Measurements from ENCODE around the gene CTSA. TPM values are rescaled to one million over a fixed set of nuclear protein-coding genes. Genes with fewer than 3 reads are reported as not detected.

Gene CTSA
- total RNA-seq, 1 donor = 61.3 TPM

DNA sequence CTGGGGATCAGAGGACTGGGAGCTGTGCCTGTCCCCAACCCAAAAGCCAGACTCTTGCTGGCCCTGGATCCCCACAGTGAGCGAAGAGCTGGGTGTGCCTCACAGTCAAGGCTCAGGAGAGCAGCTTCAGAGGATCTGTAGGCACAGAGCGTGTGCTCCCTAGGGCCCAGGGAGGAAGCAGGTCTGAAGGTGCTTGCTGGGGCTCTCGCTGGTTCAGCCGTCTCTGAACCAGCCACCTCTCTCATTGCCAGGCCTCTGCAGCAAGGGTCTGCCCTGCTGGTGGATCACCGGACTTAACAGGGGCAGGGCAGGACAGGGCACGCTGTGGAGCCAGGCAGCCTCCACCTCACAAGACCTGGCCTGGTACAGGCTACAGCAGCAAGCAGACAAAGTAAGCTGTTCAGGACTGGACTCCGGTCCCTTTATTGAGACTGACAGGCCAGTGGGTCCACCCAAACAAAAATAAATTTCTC is 57.2 kb downstream of the CTSA start:
- no peak for DNase-seq (ENCODE audit: low read depth)
- H3K4me3 ChIP-seq (ENCODE audit: low read depth, low read length) = no peak overlapping the region
- TF ChIP-seq, protein P1, sequence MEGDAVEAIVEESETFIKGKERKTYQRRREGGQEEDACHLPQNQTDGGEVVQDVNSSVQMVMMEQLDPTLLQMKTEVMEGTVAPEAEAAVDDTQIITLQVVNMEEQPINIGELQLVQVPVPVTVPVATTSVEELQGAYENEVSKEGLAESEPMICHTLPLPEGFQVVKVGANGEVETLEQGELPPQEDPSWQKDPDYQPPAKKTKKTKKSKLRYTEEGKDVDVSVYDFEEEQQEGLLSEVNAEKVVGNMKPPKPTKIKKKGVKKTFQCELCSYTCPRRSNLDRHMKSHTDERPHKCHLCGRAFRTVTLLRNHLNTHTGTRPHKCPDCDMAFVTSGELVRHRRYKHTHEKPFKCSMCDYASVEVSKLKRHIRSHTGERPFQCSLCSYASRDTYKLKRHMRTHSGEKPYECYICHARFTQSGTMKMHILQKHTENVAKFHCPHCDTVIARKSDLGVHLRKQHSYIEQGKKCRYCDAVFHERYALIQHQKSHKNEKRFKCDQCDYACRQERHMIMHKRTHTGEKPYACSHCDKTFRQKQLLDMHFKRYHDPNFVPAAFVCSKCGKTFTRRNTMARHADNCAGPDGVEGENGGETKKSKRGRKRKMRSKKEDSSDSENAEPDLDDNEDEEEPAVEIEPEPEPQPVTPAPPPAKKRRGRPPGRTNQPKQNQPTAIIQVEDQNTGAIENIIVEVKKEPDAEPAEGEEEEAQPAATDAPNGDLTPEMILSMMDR (IDR thresholded peaks at IDR 0.05; ENCODE audit: insufficient read depth, low read depth, low read length) = no peak

Other genes with a start within 250 kb of the CTSA start
- not detected in 2 replicates for gene WFDC11, start 221.1 kb upstream of the CTSA start, total RNA-seq
- gene WFDC13, start 189.3 kb upstream of the CTSA start, total RNA-seq = not detected in 2 replicates
- not detected in 2 replicates for gene WFDC10B, start 186.3 kb upstream of the CTSA start, total RNA-seq
- gene SPINT4, start 169.0 kb upstream of the CTSA start, total RNA-seq = not detected in 2 replicates
- 0.43 TPM in 1 of 2 replicates, not detected in the other for gene WFDC3, start 99.5 kb upstream of the CTSA start, total RNA-seq
- gene DNTTIP1, start 99.4 kb upstream of the CTSA start, total RNA-seq = 9.5 and 12.6 TPM in 2 replicates
- gene UBE2C, start 78.7 kb upstream of the CTSA start, total RNA-seq = 13.5 and 26.3 TPM in 2 replicates
- 0.32 and 0.43 TPM in 2 replicates for gene TNNC2, start 64.0 kb upstream of the CTSA start, total RNA-seq
- gene SNX21, start 57.5 kb upstream of the CTSA start, total RNA-seq = 50.5 and 60.9 TPM in 2 replicates
- 36.7 and 43.5 TPM in 2 replicates for gene ACOT8, start 33.9 kb upstream of the CTSA start, total RNA-seq
- 3.2 and 5.6 TPM in 2 replicates for gene ZSWIM3, start 33.7 kb upstream of the CTSA start, total RNA-seq
- 8.1 and 9.1 TPM in 2 replicates for gene ZSWIM1, start 10.1 kb upstream of the CTSA start, total RNA-seq
- gene SPATA25, start 3.7 kb upstream of the CTSA start, total RNA-seq = 0.43 and 1.3 TPM in 2 replicates
- gene NEURL2, start 127 bp upstream of the CTSA start, total RNA-seq = 3.9 and 5.2 TPM in 2 replicates
- 10.4 and 14.8 TPM in 2 replicates for gene PLTP, start 20.8 kb downstream of the CTSA start, total RNA-seq
- 9.1 and 15.8 TPM in 2 replicates for gene PCIF1, start 43.3 kb downstream of the CTSA start, total RNA-seq
- 17.7 and 19.6 TPM in 2 replicates for gene ZNF335, start 80.9 kb downstream of the CTSA start, total RNA-seq
- gene MMP9, start 117.6 kb downstream of the CTSA start, total RNA-seq = not detected in 2 replicates
- under 0.01 TPM in 2 replicates for gene SLC12A5, start 137.9 kb downstream of the CTSA start, total RNA-seq
- 15.5 and 18.6 TPM in 2 replicates for gene NCOA5, start 198.6 kb downstream of the CTSA start, total RNA-seq
- gene CD40, start 227.0 kb downstream of the CTSA start, total RNA-seq = 0.43 and 0.97 TPM in 2 replicates